Loucy (cell line): ENCODE data around the gene PPARA.

ENCODE experiments used
- H2AFZ ChIP-seq: fragments of 200-600 bp; sonication (generic); 2 replicates; pipeline ENCODE4 v1.6.0; 2016; ENCODE audit warnings: antibody characterized with exemption, mild to moderate bottlenecking, low read length, moderate library complexity
- H3F3A ChIP-seq: fragments of 200-600 bp; 2 replicates; pipeline ENCODE4 v1.6.0; 2016; ENCODE audit warnings: antibody characterized with exemption, low read depth, mild to moderate bottlenecking
- H3K27me3 ChIP-seq: fragments of 200-600 bp; sonication (generic); 2 replicates; pipeline ENCODE4 v1.6.1; 2014; ENCODE audit warnings: low read length, mild to moderate bottlenecking; ENCODE audit not compliant: insufficient read depth, poor library complexity, severe bottlenecking
- H3K36me3 ChIP-seq: fragments of 200-600 bp; sonication (generic); 2 replicates; pipeline ENCODE4 v1.6.1; 2016; ENCODE audit warnings: low read length; ENCODE audit not compliant: insufficient read depth
- H3K4me1 ChIP-seq: fragments of 200-600 bp; sonication (generic); 2 replicates; pipeline ENCODE4 v1.5.1; 2014; ENCODE audit warnings: low read length, mild to moderate bottlenecking; ENCODE audit not compliant: insufficient read depth, poor library complexity, severe bottlenecking
- H3K4me2 ChIP-seq: fragments of 200-600 bp; sonication (generic); 2 replicates; pipeline ENCODE4 v1.6.0; 2014; ENCODE audit warnings: antibody characterized with exemption, low read length, low read depth, mild to moderate bottlenecking; ENCODE audit not compliant: poor library complexity, severe bottlenecking
- H3K4me3 ChIP-seq: fragments of 200-600 bp; sonication (generic); 2 replicates; pipeline ENCODE4 v1.5.1; 2014; ENCODE audit warnings: low read length, mild to moderate bottlenecking, mixed read lengths; ENCODE audit not compliant: poor library complexity, severe bottlenecking
- H3K79me2 ChIP-seq: fragments of 200-600 bp; sonication (generic); 2 replicates; pipeline ENCODE4 v1.6.1; 2014; ENCODE audit warnings: low read length; ENCODE audit not compliant: insufficient read depth
- H3K9ac ChIP-seq: fragments of 200-600 bp; sonication (generic); 2 replicates; pipeline ENCODE4 v1.6.0; 2014; ENCODE audit warnings: mild to moderate bottlenecking, low read depth, low read length, moderate library complexity; ENCODE audit not compliant: poor library complexity, severe bottlenecking
- H3K9me2 ChIP-seq: fragments of 200-600 bp; sonication (generic); replicated peaks from 2 replicates; pipeline ENCODE4 v1.6.1; 2016; ENCODE audit warnings: low read depth, low read length, mixed read lengths
- H3K9me3 ChIP-seq: fragments of 200-600 bp; sonication (generic); 2 replicates; pipeline ENCODE4 v1.6.1; 2014; ENCODE audit warnings: mild to moderate bottlenecking, antibody characterized with exemption, low read length, low read depth; ENCODE audit not compliant: insufficient read depth
- H4K20me1 ChIP-seq: fragments of 200-600 bp; sonication (generic); 2 replicates; pipeline ENCODE4 v1.6.0; 2014; ENCODE audit warnings: antibody characterized with exemption, low read length, mild to moderate bottlenecking; ENCODE audit not compliant: insufficient read depth, poor library complexity, severe bottlenecking
- CTCF ChIP-seq: fragments of 200-600 bp; sonication (generic); conservative IDR thresholded peaks from 2 replicates; pipeline ENCODE4 v1.5.1; 2014; ENCODE audit warnings: mild to moderate bottlenecking, antibody characterized with exemption, low read length
- EZH2phosphoT487 ChIP-seq: fragments of 200-600 bp; IDR thresholded peaks from 2 replicates; pipeline ENCODE4 v1.6.1; 2018; ENCODE audit warnings: antibody characterized with exemption, mild to moderate bottlenecking, moderate library complexity, borderline replicate concordance

PPARA gene

GRCh38 chr22:46233231-46233630 is 82.9 kb downstream of the PPARA start:
- Histone ChIP-seq H3K27me3 (no peaks in the 10 kb centered on the region), H3K36me3 (peaks cover 23% of the 10 kb centered on the region; the same call in 1 of the 2 replicates), H3K4me3 (peak overlapping the region; percentile 5), H3K4me2 (peak overlapping the region; percentile 59), H3K4me1 (peaks cover 55% of the 10 kb centered on the region), H3K79me2 (peaks cover 12% of the 10 kb centered on the region; the same call in 1 of the 2 replicates), H3F3A (no peaks in the 10 kb centered on the region), H3K9me2 (no peaks in the 10 kb centered on the region), H3K9me3 (no peaks in the 10 kb centered on the region), H4K20me1 (no peaks in the 10 kb centered on the region), H3K9ac (peak overlapping the region; percentile 51), H2AFZ (no peak overlapping the region)
- TF ChIP-seq EZH2phosphoT487: no peak
- no peak for TF ChIP-seq CTCF

- Histone ChIP-seq H3K4me2 (no peak overlapping the region), H3F3A (peaks cover 1% of the 10 kb centered on the region; the same call in 1 of the 2 replicates), H3K79me2 (peaks cover 15% of the 10 kb centered on the region; the same call in 1 of the 2 replicates), H3K4me3 (no peak overlapping the region), H4K20me1 (no peaks in the 10 kb centered on the region), H3K9me3 (no peaks in the 10 kb centered on the region), H3K27me3 (no peaks in the 10 kb centered on the region), H2AFZ (no peak overlapping the region), H3K36me3 (peaks cover 23% of the 10 kb centered on the region; the same call in 1 of the 2 replicates), H3K4me1 (peaks cover 64% of the 10 kb centered on the region), H3K9ac (peak overlapping the region; percentile 51), H3K9me2 (no peaks in the 10 kb centered on the region)
- TF ChIP-seq CTCF (no peak), EZH2phosphoT487 (no peak)
Observed at GRCh38 chr22:46234969-46235368, 84.6 kb downstream of the PPARA start.

- Histone ChIP-seq H3K9ac (peak overlapping the region; percentile 59), H2AFZ (no peak overlapping the region), H3K9me2 (no peaks in the 10 kb centered on the region), H3K4me1 (peaks cover 81% of the 10 kb centered on the region), H3K27me3 (no peaks in the 10 kb centered on the region), H3K4me3 (no peak overlapping the region), H3K9me3 (no peaks in the 10 kb centered on the region), H4K20me1 (no peaks in the 10 kb centered on the region), H3F3A (peaks cover 16% of the 10 kb centered on the region), H3K4me2 (no peak overlapping the region), H3K36me3 (peaks cover 17% of the 10 kb centered on the region; the same call in 1 of the 2 replicates), H3K79me2 (peaks cover 17% of the 10 kb centered on the region; the same call in 1 of the 2 replicates)
- TF ChIP-seq CTCF (no peak), EZH2phosphoT487 (no peak)
Observed at GRCh38 chr22:46237453-46238124, 87.3 kb downstream of the PPARA start.
